ENCODE results near the gene TRAPPC13.

The TRAPPC13 gene

DNA sequence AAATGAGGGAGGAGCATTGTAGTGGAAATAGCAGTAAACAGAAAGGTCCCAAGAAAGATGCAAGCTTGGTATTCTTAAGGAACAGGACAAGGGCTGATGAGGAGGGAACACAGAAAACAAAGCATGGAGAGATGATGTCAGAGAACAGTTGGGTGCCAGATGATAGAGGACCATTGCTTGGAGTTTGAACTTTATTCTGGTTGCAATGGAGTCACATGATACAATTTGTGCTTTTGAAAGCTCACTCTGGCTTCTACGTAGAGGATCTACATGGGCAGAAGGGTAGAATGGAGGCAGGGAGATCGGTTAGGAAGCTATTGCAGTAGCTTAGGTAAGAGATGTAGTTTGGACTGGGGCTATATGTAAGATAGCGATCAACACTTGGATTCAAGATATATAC is 57.3 kb downstream of the TRAPPC13 start:
- DNase-seq, result no peak

DNA sequence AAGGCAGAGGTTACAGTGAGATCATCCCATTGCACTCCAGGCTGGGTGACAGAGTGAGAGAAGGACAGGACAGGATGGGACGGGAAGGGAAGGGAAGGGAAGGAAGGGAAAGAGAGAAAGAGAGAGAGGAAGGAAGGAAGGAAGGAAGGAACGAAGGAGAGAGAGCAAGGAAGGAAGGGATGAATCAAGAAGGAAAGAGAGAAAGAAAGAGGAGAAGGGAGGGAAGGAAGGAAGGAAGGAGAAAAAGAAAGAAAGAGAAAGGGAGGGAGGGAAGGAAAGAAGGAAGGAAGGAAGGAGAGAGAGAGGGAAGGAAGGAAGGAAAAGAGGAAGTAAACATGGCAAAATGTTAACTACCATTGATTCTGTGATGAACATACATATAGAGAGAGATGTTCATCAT is 68.3 kb downstream of the TRAPPC13 start:
- DNase-seq, result no peak

DNA sequence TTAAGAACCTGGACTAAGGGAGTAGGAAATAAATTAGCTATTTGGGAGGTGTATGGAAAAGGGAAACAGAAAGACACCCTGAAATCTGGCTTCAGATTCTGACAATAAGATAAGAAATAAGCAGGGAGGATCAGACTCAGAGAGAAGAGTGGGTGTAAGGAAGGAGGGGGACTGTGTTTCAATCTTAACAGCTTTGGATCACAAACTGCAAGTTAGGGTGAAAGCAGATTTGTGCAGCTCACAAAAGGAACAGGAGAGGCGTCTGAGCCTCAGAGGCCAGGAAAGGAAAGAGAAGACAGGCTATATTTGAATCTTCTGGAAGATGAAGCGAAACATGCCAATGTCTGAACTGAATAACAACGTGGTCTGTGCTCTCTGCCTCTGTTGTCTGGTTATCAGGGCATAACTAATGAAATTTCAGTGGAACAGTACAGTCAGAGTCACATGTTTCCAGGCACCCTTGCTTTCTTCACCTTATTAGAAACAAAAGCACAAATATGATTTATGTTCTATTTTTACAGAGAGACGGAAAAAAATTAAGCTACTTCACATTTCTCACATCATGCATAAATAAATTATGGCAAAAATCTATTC is 70.4 kb downstream of the TRAPPC13 start:
- no peak for DNase-seq

DNA sequence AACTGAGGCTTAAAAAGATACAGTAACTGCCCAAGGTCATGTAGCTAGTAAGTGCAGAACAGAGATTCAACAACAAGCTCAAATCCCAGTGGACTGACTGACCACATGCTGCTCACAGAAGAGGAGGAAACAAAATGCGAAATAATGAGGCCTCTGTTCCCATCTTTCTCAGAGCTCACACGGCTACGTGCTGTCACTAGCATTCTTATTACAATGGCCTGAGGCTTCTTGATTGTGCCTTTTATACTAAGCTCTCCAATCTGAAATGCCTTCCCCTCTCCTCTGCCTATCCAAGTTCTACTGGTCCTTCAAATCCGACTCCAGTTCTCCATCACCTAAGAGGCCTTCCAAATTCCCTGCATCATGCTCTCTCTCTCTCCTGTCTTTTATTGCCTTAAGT is 71.1 kb downstream of the TRAPPC13 start:
- DNase-seq, result no peak

DNA sequence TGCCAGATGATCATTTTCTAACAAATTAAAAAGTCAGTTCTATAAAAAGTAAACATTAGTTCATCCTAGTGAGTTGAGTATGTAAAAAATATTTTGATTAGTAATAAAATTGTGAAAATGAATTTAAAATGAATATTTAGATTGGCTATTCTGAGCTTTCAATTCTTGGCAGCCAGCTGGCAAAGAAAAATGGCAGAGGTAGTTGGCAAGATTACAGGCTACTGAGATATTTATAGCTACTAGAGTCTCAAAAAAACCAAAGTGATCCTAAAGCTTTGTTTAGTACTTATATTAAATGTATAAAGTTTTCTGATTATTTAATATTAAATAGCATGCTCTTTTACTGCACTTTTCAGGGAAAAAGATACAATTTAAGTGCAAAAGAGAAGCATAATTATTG is 72.1 kb downstream of the TRAPPC13 start:
- DNase-seq, result no peak

DNA sequence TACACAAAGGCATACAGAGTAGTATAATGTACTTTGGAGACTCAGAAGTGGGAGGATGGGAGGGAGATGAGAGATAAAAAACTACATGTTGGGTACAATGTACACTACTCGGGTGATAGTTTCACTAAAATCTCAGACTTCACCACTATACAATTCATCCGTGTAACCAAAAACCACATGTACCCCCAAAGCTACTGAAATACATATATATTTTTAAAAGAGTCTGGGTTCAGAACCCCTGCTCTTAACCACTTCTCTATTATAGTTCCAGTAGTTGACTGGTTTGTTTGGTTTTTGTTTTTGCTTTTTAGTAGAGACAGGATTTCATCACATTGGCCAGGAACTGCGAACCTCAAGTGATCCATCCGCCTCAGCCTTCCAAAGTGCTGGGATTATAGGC is 74.5 kb downstream of the TRAPPC13 start:
- no peak for DNase-seq

DNA sequence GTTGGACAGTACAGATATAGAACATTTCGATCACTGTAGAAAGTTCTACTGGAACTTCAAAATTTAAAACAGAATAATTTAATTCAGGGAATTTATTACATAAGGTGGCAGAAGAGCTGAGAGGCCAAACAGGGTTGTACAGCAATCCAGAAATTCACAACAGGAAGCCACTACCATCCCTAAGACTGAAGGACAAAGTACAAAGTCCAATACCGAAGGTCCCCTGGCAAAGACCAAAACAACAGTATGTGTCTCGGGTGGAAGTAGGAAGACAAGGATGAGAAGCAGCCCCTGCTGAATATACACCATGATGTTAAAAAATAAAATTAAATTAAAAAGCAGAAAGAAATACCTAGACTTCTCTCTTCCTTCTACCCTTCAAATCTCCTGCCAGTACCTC is 77.2 kb downstream of the TRAPPC13 start:
- no peak for DNase-seq

DNA sequence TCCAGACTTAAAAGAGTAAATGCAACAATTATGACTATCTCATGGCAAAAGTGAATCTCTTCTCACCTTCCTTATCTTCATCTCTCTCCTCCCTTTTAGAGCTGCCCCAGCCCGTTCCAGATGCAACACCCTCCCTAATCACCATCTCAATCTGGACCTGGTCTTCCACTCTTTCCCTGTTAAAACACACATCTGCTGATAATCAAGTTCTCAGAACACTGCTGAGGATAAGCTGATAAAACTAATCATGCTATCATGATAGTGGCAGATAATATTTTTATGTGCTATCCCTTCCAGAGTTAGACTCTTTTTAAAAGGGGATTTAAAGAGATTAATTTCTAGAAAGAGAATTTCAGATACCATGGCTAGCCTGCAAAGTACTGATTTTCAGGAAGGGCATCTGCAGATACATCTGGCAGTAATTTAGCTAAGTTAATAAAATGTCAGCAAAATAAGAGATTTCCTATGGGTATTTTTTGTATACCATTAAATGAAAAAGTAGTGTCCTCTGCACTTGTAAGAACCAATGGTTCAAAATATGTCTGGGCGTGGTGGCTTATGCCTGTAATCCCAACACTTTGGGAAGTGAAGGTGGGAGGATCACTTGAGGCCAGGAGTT is 79.9 kb downstream of the TRAPPC13 start:
- no peak for DNase-seq

DNA sequence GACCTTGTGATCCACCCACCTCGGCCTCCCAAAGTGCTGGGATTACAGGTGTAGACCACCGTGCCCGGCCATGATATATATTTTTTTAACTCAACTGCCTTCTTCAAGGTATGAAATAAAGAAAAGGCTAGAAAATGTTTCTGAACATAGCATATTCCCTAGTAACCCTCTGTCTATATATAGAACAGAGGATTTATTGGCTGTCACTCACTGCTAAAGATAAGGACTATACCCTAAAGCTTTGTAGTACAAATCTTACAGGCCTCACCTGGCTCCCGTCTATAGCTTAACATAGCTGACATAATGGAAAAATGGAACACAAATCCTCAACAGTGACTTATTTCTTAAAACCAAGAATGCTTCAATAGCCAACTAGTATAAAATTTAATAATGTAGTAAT is 82.8 kb downstream of the TRAPPC13 start:
- DNase-seq, result no peak

DNA sequence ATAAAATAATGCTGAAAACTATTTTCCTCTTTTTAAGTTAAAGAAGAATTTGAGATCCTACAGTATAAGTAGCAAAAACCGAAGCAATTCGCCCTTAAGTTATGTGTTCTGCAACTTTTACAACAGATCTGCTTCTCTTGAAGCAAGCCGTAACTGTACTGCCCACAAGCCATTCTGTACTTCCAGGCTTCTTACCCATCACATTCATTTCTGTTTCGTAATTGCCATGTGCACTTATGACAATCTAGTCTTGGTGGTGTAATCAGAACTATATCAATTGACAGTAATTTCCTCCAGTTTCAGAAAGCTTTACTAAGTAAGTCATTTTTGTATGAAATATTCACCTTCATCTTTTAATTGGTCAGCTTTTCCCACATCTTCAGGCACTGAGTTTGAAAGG is 83.3 kb downstream of the TRAPPC13 start:
- no peak for DNase-seq
